HG03039 (cell line): ENCODE measurements around the gene ZBTB5.

Experiments
- ATAC-seq: cut with Tn5 transposase; IDR thresholded peaks from one replicate; pipeline ENCODE4 v1.9.1; 2021; ENCODE audit warnings: mild to moderate bottlenecking, moderate library complexity; ENCODE audit not compliant: unreplicated experiment

Gene ZBTB5

GRCh38 chr9:37453827-37454226 is 11.4 kb downstream of the ZBTB5 start:
- no peak for ATAC-seq

GRCh38 chr9:37452611-37453010 is 12.6 kb downstream of the ZBTB5 start:
- no peak for ATAC-seq

GRCh38 chr9:37451628-37452027 is 13.6 kb downstream of the ZBTB5 start:
- ATAC-seq, result no peak

GRCh38 chr9:37449862-37450632 is 15.2 kb downstream of the ZBTB5 start:
- ATAC-seq, result no peak

- ATAC-seq, result no peak
Measured at GRCh38 chr9:37447111-37447510, 18.1 kb downstream of the ZBTB5 start.

GRCh38 chr9:37446401-37446800 is 18.8 kb downstream of the ZBTB5 start:
- no peak for ATAC-seq

GRCh38 chr9:37445832-37446231 is 19.4 kb downstream of the ZBTB5 start:
- no peak for ATAC-seq

GRCh38 chr9:37444890-37445289 is 20.4 kb downstream of the ZBTB5 start:
- ATAC-seq, result no peak

GRCh38 chr9:37443566-37443965 is 21.7 kb downstream of the ZBTB5 start:
- no peak for ATAC-seq

GRCh38 chr9:37442556-37442955 is 22.7 kb downstream of the ZBTB5 start:
- no peak for ATAC-seq

- ATAC-seq, result no peak
Measured at GRCh38 chr9:37441776-37442370, 23.4 kb downstream of the ZBTB5 start.

GRCh38 chr9:37438359-37438758 is 26.9 kb downstream of the ZBTB5 start:
- no peak for ATAC-seq

- no peak for ATAC-seq
Measured at GRCh38 chr9:37437621-37438020, 27.6 kb downstream of the ZBTB5 start.

- ATAC-seq, result no peak
Measured at GRCh38 chr9:37437010-37437409, 28.2 kb downstream of the ZBTB5 start.

GRCh38 chr9:37436540-37436939 is 28.7 kb downstream of the ZBTB5 start:
- no peak for ATAC-seq

GRCh38 chr9:37433867-37434371 is 31.3 kb downstream of the ZBTB5 start:
- ATAC-seq, result no peak

- ATAC-seq, result no peak
Measured at GRCh38 chr9:37432020-37432419, 33.2 kb downstream of the ZBTB5 start.

GRCh38 chr9:37430841-37431597 is 34.2 kb downstream of the ZBTB5 start:
- ATAC-seq, result no peak

GRCh38 chr9:37429441-37430285 is 35.6 kb downstream of the ZBTB5 start:
- ATAC-seq, result no peak

- ATAC-seq, result no peak
Measured at GRCh38 chr9:37428345-37428744, 36.9 kb downstream of the ZBTB5 start.

- no peak for ATAC-seq
Measured at GRCh38 chr9:37426846-37427245, 38.4 kb downstream of the ZBTB5 start.
